Endodermal cell (in vitro differentiated cells): ENCODE results near the gene ADM5. TPM values are rescaled to one million over a fixed set of nuclear protein-coding genes. Genes with fewer than 3 reads are reported as not detected.

Source experiments
- DNase-seq: peaks from one replicate; pipeline ENCODE4 v3.0.0-alpha.2; 2017
- H3K27ac ChIP-seq: 2 replicates; pipeline ENCODE4 v1.5.1; 2013; ENCODE audit warnings: mild to moderate bottlenecking, low read depth, low read length, moderate library complexity
- H3K27me3 ChIP-seq: 2 replicates; pipeline ENCODE4 v1.6.1; 2013; ENCODE audit warnings: mild to moderate bottlenecking, low read length, moderate library complexity; ENCODE audit not compliant: insufficient read depth, control insufficient read depth, poor library complexity, severe bottlenecking
- H3K36me3 ChIP-seq: 2 replicates; pipeline ENCODE4 v1.7.0; 2013; ENCODE audit warnings: mild to moderate bottlenecking, low read length, moderate library complexity; ENCODE audit not compliant: control insufficient read depth, insufficient read depth
- H3K4me1 ChIP-seq: one replicate; pipeline ENCODE4 v1.7.0; 2013; ENCODE audit warnings: low read length; ENCODE audit not compliant: control insufficient read depth, insufficient read depth
- H3K4me3 ChIP-seq: 2 replicates; pipeline ENCODE4 v1.5.1; 2013; ENCODE audit warnings: mild to moderate bottlenecking, low read length, moderate library complexity
- H3K9ac ChIP-seq: 2 replicates; pipeline ENCODE4 v1.6.1; 2013; ENCODE audit warnings: mild to moderate bottlenecking, low read length, moderate library complexity; ENCODE audit not compliant: poor library complexity, severe bottlenecking; ENCODE audit errors: extremely low read depth
- H3K9me3 ChIP-seq: 2 replicates; pipeline ENCODE4 v1.6.1; 2013; ENCODE audit warnings: mild to moderate bottlenecking, low read length, moderate library complexity; ENCODE audit not compliant: control insufficient read depth
- H3K27ac Mint-ChIP-seq: 2 replicates; pipeline ENCODE4 v1.8.0; 2020; ENCODE audit warnings: mixed read lengths
- H3K27me3 Mint-ChIP-seq: 2 replicates; pipeline ENCODE4 v1.8.0; 2021; ENCODE audit warnings: mild to moderate bottlenecking, mixed read lengths; ENCODE audit not compliant: insufficient read depth
- H3K36me3 Mint-ChIP-seq: 2 replicates; pipeline ENCODE4 v1.8.0; 2020; ENCODE audit warnings: low read depth, mixed read lengths
- H3K4me1 Mint-ChIP-seq: 2 replicates; pipeline ENCODE4 v1.8.0; 2020; ENCODE audit warnings: mixed read lengths
- H3K4me3 Mint-ChIP-seq: 2 replicates; pipeline ENCODE4 v1.8.0; 2020; ENCODE audit warnings: mild to moderate bottlenecking, moderate library complexity, mixed read lengths
- H3K9me3 Mint-ChIP-seq: 2 replicates; pipeline ENCODE4 v1.8.0; 2020; ENCODE audit warnings: mild to moderate bottlenecking, mixed read lengths
- CTCF ChIP-seq: fragments of 200-600 bp; sonication (generic); conservative IDR thresholded peaks from 2 replicates; pipeline ENCODE4 v1.5.0; 2021; ENCODE audit warnings: antibody characterized with exemption, mild to moderate bottlenecking
- WGBS, 2 experiments: methylation state at CpG; one replicate each; pipeline versions ENCODE4 v1.1.5 to v1.1.7; 2013; ENCODE audit warnings: missing lambda C conversion rate in 2 of 2, mixed read lengths in 1 of 2; ENCODE audit not compliant: insufficient coverage in 1 of 2, insufficient read length in 1 of 2; 5-methylcytosine and 5-hydroxymethylcytosine counted together
- total RNA-seq, 2 donors: library from RNA; stranded (reverse); fragmentation: NEBNext Ultra II Directional in 1 of 2; extraction: Animal tissue kit (Norgen Biotek cat#: 25700) in 1 of 2; gene quantifications; 2 replicates in 1 of 2; 3 replicates in 1 of 2; pipeline ENCODE4 v1.2.1, GENCODE V29; 2021

Gene ADM5
- total RNA-seq, 2 donors from 2014 or later: 4.6 to 7.7 TPM

GRCh38 chr19:49680421-49681351 lies 8.7 kb upstream of the ADM5 start:
- H3K9ac ChIP-seq: peak overlapping the region; percentile 2
- TF ChIP-seq CTCF: peak; percentile 99
- H3K27me3 ChIP-seq: no peaks in the 10 kb centered on the region
- Mint-ChIP-seq H3K4me1 (peaks cover 24% of the 10 kb centered on the region), H3K36me3 (peaks cover 39% of the 10 kb centered on the region), H3K27me3 (no peaks in the 10 kb centered on the region), H3K4me3 (peak overlapping the region; percentile 97), H3K27ac (peak overlapping the region; percentile 89), H3K9me3 (no peaks in the 10 kb centered on the region)
- no peaks in the 10 kb centered on the region for H3K9me3 ChIP-seq
- WGBS, 2 experiments: 27 to 39% methylated on average over 13 to 40 of the region's 40 CpGs
- H3K4me1 ChIP-seq: peaks cover 14% of the 10 kb centered on the region
- peaks cover 45% of the 10 kb centered on the region for H3K36me3 ChIP-seq
- H3K4me3 ChIP-seq: peak overlapping the region; percentile 83
- H3K27ac ChIP-seq: peak overlapping the region; percentile 68
- peak; percentile 99 for DNase-seq

- DNase-seq: peak; percentile 38
- no peak overlapping the region for H3K27ac Mint-ChIP-seq
- no peak overlapping the region for H3K9ac ChIP-seq
- no peaks in the 10 kb centered on the region for H3K27me3 ChIP-seq
- H3K36me3 Mint-ChIP-seq: peaks cover 46% of the 10 kb centered on the region
- peaks cover 52% of the 10 kb centered on the region for H3K36me3 ChIP-seq
- H3K9me3 ChIP-seq: no peaks in the 10 kb centered on the region
- no peak for TF ChIP-seq CTCF
- H3K4me1 ChIP-seq: peaks cover 14% of the 10 kb centered on the region
- H3K4me3 ChIP-seq: no peak overlapping the region
- WGBS, 2 experiments: 96 to 97% methylated on average over 15 to 19 of the region's 19 CpGs
- no peaks in the 10 kb centered on the region for H3K27me3 Mint-ChIP-seq
- H3K9me3 Mint-ChIP-seq: no peaks in the 10 kb centered on the region
- no peak overlapping the region for H3K4me3 Mint-ChIP-seq
- peaks cover 22% of the 10 kb centered on the region for H3K4me1 Mint-ChIP-seq
- no peak overlapping the region for H3K27ac ChIP-seq
These were observed 7.6 kb upstream of the ADM5 start for GRCh38 chr19:49681830-49682229.

GRCh38 chr19:49682274-49682673 lies 7.1 kb upstream of the ADM5 start:
- Histone ChIP-seq H3K27ac (no peak overlapping the region), H3K4me1 (peaks cover 14% of the 10 kb centered on the region), H3K27me3 (no peaks in the 10 kb centered on the region), H3K36me3 (peaks cover 52% of the 10 kb centered on the region), H3K4me3 (no peak overlapping the region), H3K9me3 (no peaks in the 10 kb centered on the region), H3K9ac (no peak overlapping the region)
- no peaks in the 10 kb centered on the region for H3K27me3 Mint-ChIP-seq
- peaks cover 22% of the 10 kb centered on the region for H3K4me1 Mint-ChIP-seq
- no peaks in the 10 kb centered on the region for H3K9me3 Mint-ChIP-seq
- TF ChIP-seq CTCF: no peak
- DNase-seq: peak; percentile 33
- H3K36me3 Mint-ChIP-seq: peaks cover 49% of the 10 kb centered on the region
- no peak overlapping the region for H3K4me3 Mint-ChIP-seq
- peak overlapping the region; percentile 26 for H3K27ac Mint-ChIP-seq
- WGBS, 2 experiments: 95 to 97% methylated on average over 8 of the region's 8 CpGs
